Activated CD8-positive, alpha-beta memory T cell treated with anti-CD3 and anti-CD28 coated beads, Interleukin-2, amount 50 U/mL, for 48 hours (primary cell): ENCODE data around the gene TBC1D16.

Experiments
- DNase-seq: peaks from one replicate; pipeline ENCODE4 v3.0.0-alpha.2; 2020

The TBC1D16 gene

GRCh38 chr17:79987187-79987934 lies 48.3 kb downstream of the TBC1D16 start:
- no peak for DNase-seq

- DNase-seq = no peak
Observed at GRCh38 chr17:79986411-79987186, 49.1 kb downstream of the TBC1D16 start.

GRCh38 chr17:79985943-79986391 lies 49.7 kb downstream of the TBC1D16 start:
- DNase-seq = no peak

- no peak for DNase-seq
Observed at GRCh38 chr17:79985361-79985942, 50.2 kb downstream of the TBC1D16 start.

- no peak for DNase-seq
Observed at GRCh38 chr17:79984877-79985276, 50.8 kb downstream of the TBC1D16 start.

GRCh38 chr17:79984045-79984840 lies 51.4 kb downstream of the TBC1D16 start:
- DNase-seq = no peak

- no peak for DNase-seq
Observed at GRCh38 chr17:79983456-79983855, 52.2 kb downstream of the TBC1D16 start.

DNA sequence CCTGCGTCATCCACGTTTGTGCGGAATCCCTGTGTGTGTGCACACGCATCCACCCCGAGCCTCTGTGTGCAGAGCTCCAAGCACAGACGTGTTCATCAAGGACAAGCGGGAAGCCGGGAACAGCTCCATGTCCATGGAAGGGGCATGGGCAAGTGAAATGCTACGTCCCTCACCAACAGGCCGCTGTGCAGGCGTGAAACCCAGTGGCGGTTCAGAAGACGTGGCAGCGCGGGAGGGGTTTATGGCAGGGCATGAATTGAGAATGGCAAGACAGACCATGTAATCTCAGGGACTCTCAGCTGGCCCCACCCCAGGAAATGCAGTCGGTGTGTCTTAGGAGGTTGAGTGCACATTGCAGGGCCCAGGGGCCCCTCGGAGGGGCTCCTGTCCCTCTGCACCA lies 52.7 kb downstream of the TBC1D16 start:
- DNase-seq = no peak

DNA sequence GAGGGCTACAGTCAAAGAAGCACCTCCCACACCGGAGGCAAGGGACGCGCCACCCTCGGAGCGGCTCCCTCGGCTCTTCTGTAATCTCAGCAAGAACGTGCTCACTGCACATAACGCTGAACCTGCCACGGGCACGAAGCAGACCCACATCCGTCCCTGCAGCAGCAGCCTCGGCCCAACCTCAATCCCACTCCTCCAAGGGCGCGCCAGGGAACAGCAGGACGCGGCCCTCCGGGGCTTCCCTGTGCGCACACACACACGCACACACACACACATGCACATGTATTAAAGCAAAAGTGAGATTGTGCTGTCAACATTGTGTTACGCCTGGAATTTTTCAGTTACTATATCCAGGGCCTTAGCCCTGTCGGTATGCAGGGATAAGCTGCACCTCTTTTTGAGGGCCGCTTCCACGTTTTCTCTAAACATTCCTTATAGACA lies 54.0 kb downstream of the TBC1D16 start:
- no peak for DNase-seq

- no peak for DNase-seq
Observed at GRCh38 chr17:79981090-79981489, 54.6 kb downstream of the TBC1D16 start.

GRCh38 chr17:79980246-79981043 lies 55.2 kb downstream of the TBC1D16 start:
- DNase-seq = no peak

GRCh38 chr17:79979816-79980215 lies 55.9 kb downstream of the TBC1D16 start:
- peak; percentile 30 for DNase-seq

GRCh38 chr17:79979221-79979741 lies 56.4 kb downstream of the TBC1D16 start:
- no peak for DNase-seq

DNA sequence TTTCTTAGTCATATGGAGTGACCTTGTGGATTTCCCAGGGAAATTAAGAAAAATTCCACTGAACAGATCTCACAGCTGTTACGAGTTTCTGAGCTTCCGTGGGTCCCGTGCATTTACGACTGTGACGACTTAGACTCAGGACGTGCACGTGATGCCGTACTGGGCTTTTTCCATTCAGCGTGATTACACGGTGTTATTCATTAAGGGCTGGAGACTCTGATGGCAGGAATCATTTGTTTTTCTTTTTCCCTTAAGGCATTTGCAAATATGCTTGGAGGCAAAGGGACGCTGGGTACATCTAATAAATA lies 57.2 kb downstream of the TBC1D16 start:
- no peak for DNase-seq

DNA sequence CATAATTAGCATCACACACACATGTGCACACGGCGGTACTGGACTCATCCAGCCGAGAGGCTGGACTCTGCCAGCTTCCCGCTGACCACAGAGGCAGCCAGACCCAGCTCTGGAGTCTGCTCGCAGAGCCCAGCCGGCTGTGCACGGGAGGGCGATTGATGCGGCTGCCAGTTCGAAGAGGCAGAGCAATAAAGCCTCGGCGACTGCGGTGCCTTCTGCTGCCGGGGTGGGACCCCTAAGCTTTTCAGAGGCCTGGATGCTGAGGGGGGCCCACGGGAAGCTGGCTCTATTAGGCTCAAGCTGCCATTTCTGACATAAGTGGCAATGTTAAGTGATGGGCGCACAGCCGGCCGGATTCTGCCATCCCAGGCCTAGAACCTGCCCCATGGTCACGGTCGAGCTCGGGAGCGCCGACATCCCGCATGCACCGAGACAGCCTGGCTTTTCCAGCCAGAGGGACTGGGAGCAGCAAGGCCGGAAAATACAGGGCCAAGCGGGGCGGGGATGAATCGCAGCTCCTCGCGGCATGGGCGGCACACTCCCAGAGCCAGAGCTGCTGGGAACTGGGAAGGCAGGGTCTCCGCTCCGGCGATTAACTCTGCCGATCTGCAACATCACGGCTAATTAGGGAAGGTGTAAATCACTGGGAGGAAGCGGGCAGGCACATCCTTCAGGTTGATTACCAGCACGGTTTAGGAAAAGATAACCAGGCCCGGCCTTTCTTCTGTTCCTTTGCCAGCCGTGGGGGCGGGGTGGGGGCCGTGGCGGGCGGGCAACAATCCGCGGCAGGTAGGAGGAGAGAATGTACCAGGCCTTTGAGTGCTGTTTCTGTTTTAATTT lies 57.7 kb downstream of the TBC1D16 start:
- no peak for DNase-seq

GRCh38 chr17:79977161-79977631 lies 58.5 kb downstream of the TBC1D16 start:
- no peak for DNase-seq

DNA sequence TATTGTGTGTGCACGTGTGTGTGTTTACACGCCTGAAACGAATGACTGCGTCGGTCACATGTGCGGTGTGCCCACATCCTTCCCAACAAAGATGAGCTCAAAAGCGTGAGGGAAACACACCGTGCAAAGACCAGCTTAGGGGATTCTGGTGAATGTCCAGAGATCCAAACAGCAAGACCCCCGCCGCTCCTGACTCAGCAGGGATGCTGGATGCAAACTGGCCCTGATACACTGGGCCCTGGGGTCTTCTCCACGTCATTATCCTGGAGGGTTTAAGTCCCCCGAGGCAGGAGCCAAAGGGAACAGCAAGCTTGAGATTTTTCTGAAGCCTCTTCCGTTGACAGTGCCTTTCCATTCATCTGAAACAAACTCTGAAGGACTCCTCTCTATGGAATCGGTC lies 59.2 kb downstream of the TBC1D16 start:
- no peak for DNase-seq

DNA sequence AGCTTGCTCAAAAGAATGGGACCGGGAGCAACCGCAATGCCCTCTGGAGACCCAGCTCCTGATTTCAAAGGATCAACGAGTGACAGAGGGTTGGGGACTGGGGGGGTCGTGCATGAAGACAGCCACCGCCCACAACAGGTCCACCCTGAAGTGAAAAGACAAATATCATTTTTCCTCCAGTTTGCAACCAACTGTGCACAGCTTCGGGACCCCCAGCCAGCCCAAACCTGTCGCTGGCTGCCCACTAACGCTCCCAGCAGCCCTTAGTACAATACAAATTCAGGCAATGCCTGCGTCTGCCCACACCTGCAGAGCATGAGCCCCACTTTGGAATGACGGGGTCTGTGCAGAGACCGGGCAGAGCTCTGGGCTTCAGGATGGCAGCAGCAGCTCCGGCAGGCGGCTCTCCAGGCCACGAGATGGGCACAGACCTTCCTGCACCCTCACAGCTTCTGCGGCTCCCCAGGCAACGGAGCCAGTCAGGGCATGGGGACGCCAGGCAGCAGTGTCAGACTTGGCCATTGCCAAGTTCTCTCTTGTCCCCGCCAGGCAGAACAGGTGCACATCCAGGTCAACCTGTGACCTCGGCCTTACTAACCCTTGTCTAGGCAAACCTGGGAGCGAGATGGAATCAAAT lies 60.1 kb downstream of the TBC1D16 start:
- DNase-seq = no peak

GRCh38 chr17:79974566-79975497 lies 60.8 kb downstream of the TBC1D16 start:
- no peak for DNase-seq
